Right lobe of liver (tissue), 4 donors: ENCODE results near the gene GOT1.
A peak's percentile ranks its signal among the peaks of the same experiment; 100 is the strongest.

Source experiments
- CTCF ChIP-seq, 4 donors: fragments of 200-600 bp in 3 of 4; fragments of 450-650 bp in 1 of 4; IDR thresholded peaks; one replicate each; pipeline versions ENCODE4 v1.5.1 to v1.8.0; 2016 to 2022; ENCODE audit warnings: antibody characterized with exemption in 4 of 4, mild to moderate bottlenecking in 2 of 4
- POLR2A ChIP-seq: fragments of 450-650 bp; IDR thresholded peaks from one replicate; pipeline ENCODE4 v1.6.1; 2017; ENCODE audit warnings: antibody characterized with exemption, mild to moderate bottlenecking
- donor health status: DM: no; HTN: no; CAD: no.
- donor health status: DM: no; HTN: no; CAD: no.
- donor health status: DM: no; HTN: yes; CAD: no.

DNA sequence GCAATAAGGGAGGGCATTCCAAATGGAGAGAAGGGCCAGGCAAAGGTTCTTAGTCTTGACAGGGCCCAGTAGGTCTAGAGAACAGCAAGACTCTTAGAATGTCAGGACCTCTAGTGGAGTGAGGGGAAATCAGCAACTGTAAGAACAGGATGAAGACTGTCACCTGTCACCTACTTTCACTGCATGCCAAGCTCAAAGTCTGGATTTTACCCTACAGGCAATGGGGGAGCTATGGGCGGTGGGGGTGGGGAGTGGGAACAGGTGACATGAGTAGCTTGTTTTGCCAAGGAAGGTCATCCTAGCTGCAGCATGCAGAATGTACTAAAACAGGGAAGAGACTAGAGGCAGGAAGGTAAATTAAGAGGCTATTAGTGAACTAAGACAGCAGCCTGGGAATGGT lies 18.3 kb downstream of the GOT1 start:
- TF ChIP-seq POLR2A (no peak), CTCF (IDR thresholded peaks at IDR 0.05) (peak; percentile 6 to 35 (median 28))
